Measurements from ENCODE around the gene HIVEP1. TPM values are rescaled to one million over a fixed set of nuclear protein-coding genes. Genes with fewer than 3 reads are reported as not detected.

HIVEP1 gene
- total RNA-seq, 5 donors from 2014 or later (not counting 1 experiment from before 2014, with no cell fraction given): 20.0 to 73.1 (median 29.5) TPM

GRCh38 chr6:12008366-12009179, 3.5 kb upstream of the HIVEP1 start:
- Mint-ChIP-seq H3K4me1 (peaks cover 29 to 42% (median 30%) of the 10 kb centered on the region in 3 donors), H3K4me3 (peak overlapping the region; percentile 99 to 100 (median 100)), H3K27ac (peak overlapping the region; percentile 100), H3K9me3 (no peaks in the 10 kb centered on the region), H3K27me3 (no peaks in the 10 kb centered on the region), H3K36me3 (no peaks in the 10 kb centered on the region)
- WGBS (ENCODE audit: insufficient coverage): under 1% methylated on average over 53 of the region's 60 CpGs
- Histone ChIP-seq H3K27ac (ENCODE audit: low read length) (peak overlapping the region; percentile 97), H3K36me3 (ENCODE audit: control insufficient read depth in 2 of 2, extremely low read depth in 1 of 2, insufficient read depth in 1 of 2, low read length in 1 of 2) (no peaks in the 10 kb centered on the region), H3K9me3 (no peaks in the 10 kb centered on the region), H3K4me1 (ENCODE audit: control insufficient read depth in 1 of 2, extremely low read depth in 1 of 2, insufficient read depth in 2 of 2, low read length in 2 of 2) (peaks cover 17 to 24% of the 10 kb centered on the region in 2 experiments), H3K27me3 (replicated peaks in 1 of 2; ENCODE audit: control insufficient read depth in 2 of 2, extremely low read depth in 1 of 2, insufficient read depth in 2 of 2, low read length in 1 of 2) (no peaks in the 10 kb centered on the region), H3K4me3 (ENCODE audit: control insufficient read depth in 1 of 2, extremely low read depth in 1 of 2, low read length in 1 of 2) (peak overlapping the region; percentile 64 to 86)
- ChIA-PET CTCF (interaction anchor here in 1 of 2 donors (1.2 kb wide), 1 partner anchor 50 kb away, joined by 3 read pairs; no protein-coding TSS in a partner anchor), POLR2A (interaction anchor here in 1 of 2 donors (1.3 kb wide), 1 partner anchor 51 kb away, joined by 3 read pairs; no protein-coding TSS in a partner anchor)
- DNase-seq: peak; percentile 65 to 94 (median 89)
- ATAC-seq (replicated peaks in 1 of 4): peak; percentile 53 to 60 (median 54)

- no peaks in the 10 kb centered on the region for H3K27me3 ChIP-seq (replicated peaks in 1 of 2; ENCODE audit: control insufficient read depth in 2 of 2, extremely low read depth in 1 of 2, insufficient read depth in 2 of 2, low read length in 1 of 2)
- no peaks in the 10 kb centered on the region for H3K9me3 Mint-ChIP-seq
- WGBS (ENCODE audit: insufficient coverage): 0% methylated on average over 22 of the region's 29 CpGs
- peak overlapping the region; percentile 96 to 97 for H3K27ac Mint-ChIP-seq
- H3K27me3 Mint-ChIP-seq: no peaks in the 10 kb centered on the region
- H3K27ac ChIP-seq (ENCODE audit: low read length): peak overlapping the region; percentile 91
- no peak for ATAC-seq (replicated peaks in 1 of 4)
- H3K36me3 Mint-ChIP-seq: no peaks in the 10 kb centered on the region
- peaks cover 17 to 24% of the 10 kb centered on the region in 2 experiments for H3K4me1 ChIP-seq (ENCODE audit: control insufficient read depth in 1 of 2, extremely low read depth in 1 of 2, insufficient read depth in 2 of 2, low read length in 2 of 2)
- no peaks in the 10 kb centered on the region for H3K36me3 ChIP-seq (ENCODE audit: control insufficient read depth in 2 of 2, extremely low read depth in 1 of 2, insufficient read depth in 1 of 2, low read length in 1 of 2)
- peak overlapping the region; percentile 55 to 94 for H3K4me3 ChIP-seq (ENCODE audit: control insufficient read depth in 1 of 2, extremely low read depth in 1 of 2, low read length in 1 of 2)
- no peaks in the 10 kb centered on the region for H3K9me3 ChIP-seq
- peak overlapping the region; percentile 83 to 100 (median 87) for H3K4me3 Mint-ChIP-seq
- DNase-seq: peak in 1 of 35 experiments; percentile 20
- ChIA-PET POLR2A (interaction anchor here in 1 of 2 donors (1.3 kb wide), 1 partner anchor 50 kb away, joined by 3 read pairs; no protein-coding TSS in a partner anchor), CTCF (interaction anchor here (1.1 to 1.2 kb wide), 2 partner anchors 51 to 287 kb away, joined by 3 to 4 read pairs; no protein-coding TSS in a partner anchor)
- H3K4me1 Mint-ChIP-seq: peaks cover 33 to 43% (median 34%) of the 10 kb centered on the region in 3 donors
Measured at GRCh38 chr6:12009180-12009685, 2.9 kb upstream of the HIVEP1 start.

- CTCF ChIA-PET: interaction anchor here (0.7 to 1.1 kb wide), 4 partner anchors 25 to 288 kb away, joined by 3 to 4 read pairs (median 4); no protein-coding TSS in a partner anchor
- Mint-ChIP-seq H3K27me3 (no peaks in the 10 kb centered on the region), H3K4me1 (peaks cover 41 to 51% (median 42%) of the 10 kb centered on the region in 3 donors), H3K27ac (peak overlapping the region; percentile 96 to 97), H3K36me3 (peaks cover 8% of the 10 kb centered on the region), H3K9me3 (peaks cover 0 to 5% (median 0%) of the 10 kb centered on the region in 3 donors), H3K4me3 (peak overlapping the region; percentile 83 to 100 (median 87))
- H3K27me3 ChIP-seq (replicated peaks in 1 of 2; ENCODE audit: control insufficient read depth in 2 of 2, extremely low read depth in 1 of 2, insufficient read depth in 2 of 2, low read length in 1 of 2): no peaks in the 10 kb centered on the region
- H3K27ac ChIP-seq (ENCODE audit: low read length): peak overlapping the region; percentile 91
- WGBS (ENCODE audit: insufficient coverage): no CpG with 5 or more reads among the region's 9 CpGs
- ATAC-seq (replicated peaks in 1 of 4) (no peak), DNase-seq (peak in 1 of 35 experiments; percentile 16)
- POLR2A ChIA-PET: interaction anchor here (0.6 to 0.7 kb wide), 2 partner anchors 10 to 11 kb away, joined by 4 to 8 read pairs; no protein-coding TSS in a partner anchor
- H3K9me3 ChIP-seq: no peaks in the 10 kb centered on the region
- no peaks in the 10 kb centered on the region for H3K36me3 ChIP-seq (ENCODE audit: control insufficient read depth in 2 of 2, extremely low read depth in 1 of 2, insufficient read depth in 1 of 2, low read length in 1 of 2)
- H3K4me1 ChIP-seq (ENCODE audit: control insufficient read depth in 1 of 2, extremely low read depth in 1 of 2, insufficient read depth in 2 of 2, low read length in 2 of 2): peaks cover 17 to 26% of the 10 kb centered on the region in 2 experiments
- peak overlapping the region; percentile 58 to 94 for H3K4me3 ChIP-seq (ENCODE audit: control insufficient read depth in 1 of 2, extremely low read depth in 1 of 2, low read length in 1 of 2)
Measured at GRCh38 chr6:12009876-12010634, 2.1 kb upstream of the HIVEP1 start.

GRCh38 chr6:12010635-12011275, 1.4 kb upstream of the HIVEP1 start:
- H3K4me3 Mint-ChIP-seq: peak overlapping the region; percentile 83 to 100 (median 87)
- peak in 3 of 35 experiments; percentile 3 to 41 (median 26) for DNase-seq
- Histone ChIP-seq H3K4me1 (ENCODE audit: control insufficient read depth in 1 of 2, extremely low read depth in 1 of 2, insufficient read depth in 2 of 2, low read length in 2 of 2) (peaks cover 17 to 31% of the 10 kb centered on the region in 2 experiments), H3K27me3 (replicated peaks in 1 of 2; ENCODE audit: control insufficient read depth in 2 of 2, extremely low read depth in 1 of 2, insufficient read depth in 2 of 2, low read length in 1 of 2) (no peaks in the 10 kb centered on the region), H3K4me3 (ENCODE audit: control insufficient read depth in 1 of 2, extremely low read depth in 1 of 2, low read length in 1 of 2) (peak overlapping the region; percentile 58 to 94), H3K36me3 (ENCODE audit: control insufficient read depth in 2 of 2, extremely low read depth in 1 of 2, insufficient read depth in 1 of 2, low read length in 1 of 2) (no peaks in the 10 kb centered on the region), H3K9me3 (no peaks in the 10 kb centered on the region), H3K27ac (ENCODE audit: low read length) (peak overlapping the region; percentile 91)
- peak in 2 of 4 experiments; percentile 35 to 57 for ATAC-seq (replicated peaks in 1 of 4)
- ChIA-PET POLR2A (interaction anchor here in 1 of 2 donors (0.6 to 0.7 kb wide), 2 partner anchors 10 to 279 kb away, joined by 3 to 4 read pairs; no protein-coding TSS in a partner anchor), CTCF (interaction anchor here (0.7 to 1.1 kb wide), 4 partner anchors 25 to 289 kb away, joined by 3 to 4 read pairs (median 4); no protein-coding TSS in a partner anchor)
- peak overlapping the region; percentile 96 to 97 for H3K27ac Mint-ChIP-seq
- peaks cover 47 to 58% (median 49%) of the 10 kb centered on the region in 3 donors for H3K4me1 Mint-ChIP-seq
- 0% methylated on average over 18 of the region's 22 CpGs for WGBS (ENCODE audit: insufficient coverage)
- no peaks in the 10 kb centered on the region for H3K27me3 Mint-ChIP-seq
- H3K9me3 Mint-ChIP-seq: peaks cover 0 to 5% (median 0%) of the 10 kb centered on the region in 3 donors
- H3K36me3 Mint-ChIP-seq: peaks cover 12% of the 10 kb centered on the region

GRCh38 chr6:12011276-12012037, 655 bp upstream of the HIVEP1 start:
- CTCF ChIA-PET: no interaction called here
- Histone ChIP-seq H3K9me3 (no peaks in the 10 kb centered on the region), H3K27me3 (replicated peaks in 1 of 2; ENCODE audit: control insufficient read depth in 2 of 2, extremely low read depth in 1 of 2, insufficient read depth in 2 of 2, low read length in 1 of 2) (no peaks in the 10 kb centered on the region), H3K27ac (ENCODE audit: low read length) (peak overlapping the region; percentile 91), H3K4me3 (ENCODE audit: control insufficient read depth in 1 of 2, extremely low read depth in 1 of 2, low read length in 1 of 2) (peak overlapping the region in 1 of 2 donors; percentile 58), H3K36me3 (ENCODE audit: control insufficient read depth in 2 of 2, extremely low read depth in 1 of 2, insufficient read depth in 1 of 2, low read length in 1 of 2) (no peaks in the 10 kb centered on the region), H3K4me1 (ENCODE audit: control insufficient read depth in 1 of 2, extremely low read depth in 1 of 2, insufficient read depth in 2 of 2, low read length in 2 of 2) (peaks cover 17 to 31% of the 10 kb centered on the region in 2 experiments)
- Mint-ChIP-seq H3K4me3 (peak overlapping the region; percentile 83 to 100 (median 87)), H3K27ac (peak overlapping the region; percentile 96 to 97), H3K4me1 (peaks cover 54 to 65% (median 55%) of the 10 kb centered on the region in 3 donors), H3K36me3 (peaks cover 19% of the 10 kb centered on the region), H3K9me3 (peaks cover 0 to 5% (median 0%) of the 10 kb centered on the region in 3 donors), H3K27me3 (no peaks in the 10 kb centered on the region)
- ATAC-seq (replicated peaks in 1 of 4): peak; percentile 70 to 77 (median 72)
- POLR2A ChIA-PET: interaction anchor here in 1 of 2 donors (0.6 kb wide), 1 partner anchor 278 kb away, joined by 3 read pairs; no protein-coding TSS in a partner anchor
- DNase-seq: peak; percentile 83 to 99 (median 97)
- WGBS (ENCODE audit: insufficient coverage): under 1% methylated on average over 49 of the region's 99 CpGs
